DMS114 treated with DMSO at 0.1 percent for 48 hours (cell line): ENCODE measurements around the gene ZNF117.
"Not testable (repeated sequence)": the region's sequence is repeated elsewhere in the genome, so short reads cannot be mapped to it uniquely, and the experiment has no call there.

Experiments used
- DNase-seq: peaks from one replicate; lab custom pipeline; 2025; ENCODE audit not compliant: unreplicated experiment; lab: John Stamatoyannopoulos, UW

ZNF117 gene

GRCh38 chr7:64928252-64929187 lies 62.3 kb downstream of the ZNF117 start:
- not testable (repeated sequence) for DNase-seq
